Loucy (cell line): Measurements from ENCODE around the gene LCOR.

Source experiments
- EZH2phosphoT487 ChIP-seq: fragments of 200-600 bp; IDR thresholded peaks from 2 replicates; pipeline ENCODE4 v1.6.1; 2018; ENCODE audit warnings: antibody characterized with exemption, mild to moderate bottlenecking, moderate library complexity, borderline replicate concordance
- TF ChIP-seq, protein P1 (sequence below): fragments of 200-600 bp; sonication (generic); conservative IDR thresholded peaks from 2 replicates; pipeline ENCODE4 v1.5.1; 2014; ENCODE audit warnings: mild to moderate bottlenecking, antibody characterized with exemption, low read length

- TF ChIP-seq, protein P1, sequence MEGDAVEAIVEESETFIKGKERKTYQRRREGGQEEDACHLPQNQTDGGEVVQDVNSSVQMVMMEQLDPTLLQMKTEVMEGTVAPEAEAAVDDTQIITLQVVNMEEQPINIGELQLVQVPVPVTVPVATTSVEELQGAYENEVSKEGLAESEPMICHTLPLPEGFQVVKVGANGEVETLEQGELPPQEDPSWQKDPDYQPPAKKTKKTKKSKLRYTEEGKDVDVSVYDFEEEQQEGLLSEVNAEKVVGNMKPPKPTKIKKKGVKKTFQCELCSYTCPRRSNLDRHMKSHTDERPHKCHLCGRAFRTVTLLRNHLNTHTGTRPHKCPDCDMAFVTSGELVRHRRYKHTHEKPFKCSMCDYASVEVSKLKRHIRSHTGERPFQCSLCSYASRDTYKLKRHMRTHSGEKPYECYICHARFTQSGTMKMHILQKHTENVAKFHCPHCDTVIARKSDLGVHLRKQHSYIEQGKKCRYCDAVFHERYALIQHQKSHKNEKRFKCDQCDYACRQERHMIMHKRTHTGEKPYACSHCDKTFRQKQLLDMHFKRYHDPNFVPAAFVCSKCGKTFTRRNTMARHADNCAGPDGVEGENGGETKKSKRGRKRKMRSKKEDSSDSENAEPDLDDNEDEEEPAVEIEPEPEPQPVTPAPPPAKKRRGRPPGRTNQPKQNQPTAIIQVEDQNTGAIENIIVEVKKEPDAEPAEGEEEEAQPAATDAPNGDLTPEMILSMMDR: no peak
- no peak for TF ChIP-seq EZH2phosphoT487
Observed at GRCh38 chr10:96996275-96996965, 164.3 kb downstream of the LCOR start.
